ENCODE results near the gene OR5C1. TPM values are rescaled to one million over a fixed set of nuclear protein-coding genes. Genes with fewer than 3 reads are reported as not detected.
"Not testable (repeated sequence)": the region's sequence is repeated elsewhere in the genome, so short reads cannot be mapped to it uniquely, and the experiment has no call there.

Gene OR5C1
- total RNA-seq, 4 donors from 2014 or later, result not detected

DNA sequence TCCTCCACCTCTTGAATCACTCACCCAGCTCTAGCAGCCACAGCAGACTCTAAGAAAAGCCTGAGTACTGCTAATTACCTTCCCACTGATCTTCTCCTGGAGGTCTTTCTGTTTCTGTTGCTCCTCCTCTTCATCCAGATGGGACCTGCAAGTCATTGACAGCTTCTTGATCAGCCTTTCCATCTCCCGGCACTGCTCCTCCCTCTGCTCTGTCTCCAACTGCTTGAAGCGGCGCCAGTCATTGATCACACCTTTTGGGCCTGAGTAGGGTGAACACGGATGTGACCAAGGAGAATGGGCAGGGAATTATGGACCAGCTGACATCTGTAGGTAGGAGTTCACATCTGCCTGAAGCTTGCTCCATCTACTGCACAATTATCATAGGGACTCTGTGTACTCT, 34.2 kb downstream of the OR5C1 start:
- H3K27ac ChIP-seq, result no peak overlapping the region
- H3K4me3 ChIP-seq (replicated peaks in 1 of 3), result no peak overlapping the region
- DNase-seq, result no peak
- no peak for TF ChIP-seq POLR2A (IDR thresholded peaks at IDR 0.05)
- intact Hi-C loops (cut with DNase I), result no loop called here
- peaks cover 15 to 16% of the 10 kb centered on the region in 2 donors for H3K4me1 ChIP-seq
- H3K36me3 ChIP-seq, result peaks cover 17 to 19% of the 10 kb centered on the region in 2 donors
- no peaks in the 10 kb centered on the region for H3K9me3 ChIP-seq
- no peaks in the 10 kb centered on the region for H3K27me3 ChIP-seq
- 97 to 98% methylated on average over 4 of the region's 4 CpGs for WGBS, 2 donors

DNA sequence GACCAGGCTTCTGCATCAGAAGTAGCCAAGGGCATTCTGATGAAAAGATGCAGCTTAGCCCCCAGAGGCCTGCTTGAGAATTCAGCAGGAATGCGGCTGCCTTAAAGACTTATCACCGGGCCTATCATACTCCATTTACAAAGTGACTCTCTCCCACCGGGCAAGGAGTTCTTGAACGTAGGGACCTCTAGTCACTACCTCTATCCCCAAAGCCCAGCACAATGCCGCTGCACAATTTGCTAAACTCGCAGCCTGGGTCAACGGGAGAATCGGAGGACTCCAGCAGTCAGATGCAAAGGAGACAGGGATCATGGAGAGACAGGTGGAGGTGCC, 39.0 kb downstream of the OR5C1 start:
- peak overlapping the region; percentile 58 to 97 (median 96) for H3K27ac ChIP-seq
- DNase-seq, result peak in 1 of 2 donors; percentile 6
- no peaks in the 10 kb centered on the region for H3K9me3 ChIP-seq
- peaks cover 0 to 7% of the 10 kb centered on the region in 2 donors for H3K36me3 ChIP-seq
- H3K4me1 ChIP-seq, result peaks cover 16 to 19% of the 10 kb centered on the region in 2 donors
- WGBS, 2 donors, result 0 to 1% methylated on average over 8 of the region's 8 CpGs
- H3K4me3 ChIP-seq (replicated peaks in 1 of 3), result peak overlapping the region; percentile 80 to 93 (median 88)
- no peaks in the 10 kb centered on the region for H3K27me3 ChIP-seq
- intact Hi-C loops (cut with DNase I), result no loop called here
- TF ChIP-seq, protein P1, sequence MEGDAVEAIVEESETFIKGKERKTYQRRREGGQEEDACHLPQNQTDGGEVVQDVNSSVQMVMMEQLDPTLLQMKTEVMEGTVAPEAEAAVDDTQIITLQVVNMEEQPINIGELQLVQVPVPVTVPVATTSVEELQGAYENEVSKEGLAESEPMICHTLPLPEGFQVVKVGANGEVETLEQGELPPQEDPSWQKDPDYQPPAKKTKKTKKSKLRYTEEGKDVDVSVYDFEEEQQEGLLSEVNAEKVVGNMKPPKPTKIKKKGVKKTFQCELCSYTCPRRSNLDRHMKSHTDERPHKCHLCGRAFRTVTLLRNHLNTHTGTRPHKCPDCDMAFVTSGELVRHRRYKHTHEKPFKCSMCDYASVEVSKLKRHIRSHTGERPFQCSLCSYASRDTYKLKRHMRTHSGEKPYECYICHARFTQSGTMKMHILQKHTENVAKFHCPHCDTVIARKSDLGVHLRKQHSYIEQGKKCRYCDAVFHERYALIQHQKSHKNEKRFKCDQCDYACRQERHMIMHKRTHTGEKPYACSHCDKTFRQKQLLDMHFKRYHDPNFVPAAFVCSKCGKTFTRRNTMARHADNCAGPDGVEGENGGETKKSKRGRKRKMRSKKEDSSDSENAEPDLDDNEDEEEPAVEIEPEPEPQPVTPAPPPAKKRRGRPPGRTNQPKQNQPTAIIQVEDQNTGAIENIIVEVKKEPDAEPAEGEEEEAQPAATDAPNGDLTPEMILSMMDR (IDR thresholded peaks at IDR 0.05), result no peak
- TF ChIP-seq POLR2A (IDR thresholded peaks at IDR 0.05), result no peak

DNA sequence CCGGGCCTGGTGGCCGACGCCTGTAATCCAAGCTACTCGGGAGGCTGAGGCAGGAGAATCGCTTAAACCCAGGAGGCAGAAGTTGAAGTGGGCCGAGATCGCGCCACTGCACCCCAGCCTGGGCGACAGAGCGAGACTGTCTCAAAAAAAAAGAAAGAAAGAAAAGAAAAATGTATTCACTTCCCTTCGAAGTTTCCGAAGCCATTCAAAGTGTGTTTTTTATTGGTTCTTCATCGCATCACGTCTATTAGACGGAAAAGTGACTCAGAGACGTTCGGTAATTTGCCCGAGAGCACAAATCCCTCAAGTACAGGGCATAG, 40.2 kb downstream of the OR5C1 start:
- intact Hi-C loops (cut with DNase I); DNase-seq; H3K36me3 ChIP-seq; H3K27me3 ChIP-seq; H3K9me3 ChIP-seq: not testable (repeated sequence)
- WGBS, 2 donors, result 69 to 72% methylated on average over 18 of the region's 18 CpGs
- Histone ChIP-seq H3K4me3 (replicated peaks in 1 of 3) (peak overlapping the region; percentile 80 to 93 (median 88)), H3K4me1 (peaks cover 16 to 19% of the 10 kb centered on the region in 2 donors), H3K27ac (peak overlapping the region; percentile 88 to 97 (median 96))

DNA sequence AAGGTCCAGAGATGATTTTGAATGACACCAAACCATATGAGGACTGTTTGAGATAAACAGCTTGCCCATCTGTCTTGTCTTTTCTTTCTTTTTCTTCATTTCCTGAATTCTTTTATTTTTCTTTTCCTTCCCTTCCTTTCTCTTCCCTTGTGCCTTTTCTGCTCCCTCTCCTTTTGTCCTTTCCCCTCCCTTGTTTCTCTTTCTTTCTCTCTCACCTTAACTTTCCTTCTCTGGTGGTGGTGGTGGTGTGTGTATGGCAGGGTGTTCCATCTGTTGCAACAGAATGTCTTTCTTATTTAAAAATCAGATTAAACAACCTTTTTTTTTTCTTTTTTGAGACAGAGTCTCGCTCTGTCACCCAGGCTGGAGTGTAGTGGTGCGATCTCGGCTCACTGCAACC, 43.5 kb downstream of the OR5C1 start:
- H3K4me1 ChIP-seq, result peaks cover 5 to 10% of the 10 kb centered on the region in 2 donors
- no peaks in the 10 kb centered on the region for H3K36me3 ChIP-seq
- no peak overlapping the region for H3K27ac ChIP-seq
- no peak overlapping the region for H3K4me3 ChIP-seq (replicated peaks in 1 of 3)
- 89% methylated on average over 3 of the region's 3 CpGs for WGBS, 2 donors
- no peaks in the 10 kb centered on the region for H3K9me3 ChIP-seq
- no peaks in the 10 kb centered on the region for H3K27me3 ChIP-seq
- TF ChIP-seq, protein P1 (IDR thresholded peaks at IDR 0.05), result no peak
- no peak for TF ChIP-seq POLR2A (IDR thresholded peaks at IDR 0.05)
- no peak for DNase-seq
- intact Hi-C loops (cut with DNase I), result no loop called here

DNA sequence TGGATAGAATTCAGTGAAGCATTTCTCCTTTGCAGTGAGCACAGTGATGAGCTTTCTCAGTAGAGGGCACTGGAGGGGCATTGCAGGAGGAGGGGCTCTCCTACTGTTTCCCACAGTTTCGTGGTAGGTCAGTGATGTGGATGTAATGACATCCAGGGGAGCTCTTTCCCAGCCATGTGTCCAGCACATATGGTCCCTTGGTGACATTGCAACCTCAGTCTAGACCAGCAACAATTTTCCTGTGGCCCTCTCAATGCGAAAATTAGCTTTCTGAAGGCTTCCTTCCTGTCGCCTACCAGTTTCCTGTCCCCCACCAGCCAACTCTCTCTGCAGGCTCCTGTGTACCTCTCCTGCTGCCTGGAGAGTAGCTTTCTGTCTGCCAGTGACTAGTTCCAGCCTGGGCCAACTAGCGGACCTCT, 46.6 kb downstream of the OR5C1 start:
- H3K27me3 ChIP-seq, result no peaks in the 10 kb centered on the region
- DNase-seq, result no peak
- H3K27ac ChIP-seq, result no peak overlapping the region
- WGBS, 2 donors, result 50 to 53% methylated on average over 4 of the region's 4 CpGs
- H3K9me3 ChIP-seq, result no peaks in the 10 kb centered on the region
- no peaks in the 10 kb centered on the region for H3K4me1 ChIP-seq
- TF ChIP-seq POLR2A (IDR thresholded peaks at IDR 0.05), result no peak
- TF ChIP-seq, protein P1 (IDR thresholded peaks at IDR 0.05), result no peak
- no peaks in the 10 kb centered on the region for H3K36me3 ChIP-seq
- intact Hi-C loops (cut with DNase I), result no loop called here
- no peak overlapping the region for H3K4me3 ChIP-seq (replicated peaks in 1 of 3)

DNA sequence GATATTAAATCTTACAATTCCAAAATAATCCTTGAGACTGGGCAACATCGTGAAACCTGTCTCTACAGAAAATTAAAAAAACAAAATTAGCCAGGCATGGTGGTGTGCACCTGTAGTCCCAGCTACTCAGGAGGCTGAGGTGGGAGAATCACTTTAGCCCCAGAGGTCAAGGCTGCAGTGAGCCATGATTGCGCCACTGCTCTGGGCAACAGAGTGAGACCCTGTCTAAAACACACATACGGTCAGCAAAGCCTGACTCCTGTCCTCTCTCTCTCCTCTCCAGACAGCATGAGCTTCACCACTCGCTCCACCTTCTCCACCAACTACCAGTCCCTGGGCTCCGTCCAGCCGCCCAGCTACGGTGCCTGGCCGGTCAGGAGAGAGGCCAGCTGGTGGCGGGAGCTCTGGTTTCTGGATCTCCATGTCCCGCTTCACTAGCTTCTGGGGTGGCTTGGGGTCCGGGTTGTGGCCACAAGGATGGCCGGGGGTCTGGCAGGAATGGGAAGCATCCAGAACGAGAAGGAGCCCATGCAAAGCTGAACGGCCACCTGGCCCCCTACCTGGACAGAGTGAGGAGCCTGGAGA, 48.6 kb downstream of the OR5C1 start:
- Histone ChIP-seq H3K27me3 (no peaks in the 10 kb centered on the region), H3K4me1 (no peaks in the 10 kb centered on the region), H3K36me3 (no peaks in the 10 kb centered on the region), H3K27ac (no peak overlapping the region), H3K9me3 (no peaks in the 10 kb centered on the region), H3K4me3 (replicated peaks in 1 of 3) (no peak overlapping the region)
- TF ChIP-seq, protein P1 (IDR thresholded peaks at IDR 0.05), result no peak
- no peak for TF ChIP-seq POLR2A (IDR thresholded peaks at IDR 0.05)
- DNase-seq, result no peak
- WGBS, 2 donors, result 89 to 92% methylated on average over 12 to 14 of the region's 14 CpGs
- intact Hi-C loops (cut with DNase I), result no loop called here

DNA sequence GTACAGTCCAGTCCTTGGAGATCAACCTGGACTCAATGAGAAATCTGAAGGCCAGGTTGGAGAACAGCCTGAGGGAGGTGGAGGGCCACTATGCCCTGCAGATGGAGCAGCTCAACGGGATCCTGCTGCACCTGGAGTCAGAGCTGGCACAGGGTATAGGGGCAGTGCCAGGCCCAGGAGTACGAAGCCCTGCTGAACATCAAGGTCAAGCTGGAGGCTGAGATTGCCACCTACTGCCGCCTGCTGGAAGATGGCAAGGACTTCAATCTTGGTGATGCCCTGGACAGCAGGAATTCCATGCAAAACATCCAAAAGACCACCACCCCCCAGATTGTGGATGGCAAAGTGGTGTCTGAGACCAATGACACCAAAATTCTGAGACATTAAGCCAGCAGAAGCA, 49.7 kb downstream of the OR5C1 start:
- H3K27me3 ChIP-seq; H3K4me3 ChIP-seq (replicated peaks in 1 of 3); intact Hi-C loops (cut with DNase I); H3K27ac ChIP-seq; H3K4me1 ChIP-seq; H3K36me3 ChIP-seq; H3K9me3 ChIP-seq; DNase-seq: not testable (repeated sequence)
- 78 to 81% methylated on average over 3 of the region's 3 CpGs for WGBS, 2 donors
